ENCODE results near the gene DTL.

The DTL gene

DNA sequence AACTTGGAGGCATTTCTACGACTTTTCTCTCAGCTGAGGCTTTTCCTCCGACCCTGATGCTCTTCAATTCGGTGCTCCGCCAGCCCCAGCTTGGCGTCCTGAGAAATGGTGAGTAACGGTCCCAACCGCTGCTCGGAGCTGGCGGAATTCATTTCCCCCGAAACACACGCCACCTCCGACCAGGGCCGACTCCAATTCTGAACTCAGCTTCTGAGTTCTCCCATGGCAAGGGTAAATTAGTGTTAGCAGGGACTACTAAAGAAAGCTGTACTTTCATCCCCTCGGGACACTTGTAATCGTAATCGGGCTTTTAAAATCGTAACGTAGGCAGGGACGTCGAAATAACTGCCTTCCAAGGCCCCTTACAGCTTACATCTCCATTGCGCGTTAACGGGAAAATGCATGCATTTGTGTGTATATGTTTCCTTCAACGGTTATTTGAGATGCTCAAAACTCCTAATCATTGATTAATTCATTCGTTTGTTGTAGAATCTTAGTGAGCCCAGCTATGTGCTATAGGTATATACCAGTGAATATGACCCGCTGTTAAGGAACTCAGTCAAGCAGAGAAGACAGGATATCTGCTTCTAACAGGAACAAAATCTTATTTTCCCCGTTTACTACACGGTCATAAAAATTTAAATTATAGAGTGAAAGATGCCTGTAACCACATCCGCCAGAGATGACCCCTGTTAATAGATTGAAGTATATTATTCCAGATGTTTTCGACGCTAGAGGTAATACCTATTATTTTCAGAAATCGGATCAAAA lies 472 bp downstream of the DTL start:
- no peaks in the 10 kb centered on the region for H3K9me3 ChIP-seq (ENCODE audit: control insufficient read depth in 1 of 2, low read length in 2 of 2)
- no peak overlapping the region for H3K27ac ChIP-seq (ENCODE audit: low read depth, low read length)
- no peaks in the 10 kb centered on the region for H3K27me3 ChIP-seq (ENCODE audit: control insufficient read depth in 1 of 2, insufficient read depth in 2 of 2, low read length in 2 of 2)
- peaks cover 22 to 23% of the 10 kb centered on the region in 2 donors for H3K4me1 ChIP-seq (ENCODE audit: control insufficient read depth in 1 of 2, insufficient read depth in 2 of 2, low read length in 2 of 2)
- peak overlapping the region; percentile 70 to 73 for H3K9ac ChIP-seq (ENCODE audit: low read depth in 1 of 2, low read length in 2 of 2)
- H3K36me3 ChIP-seq (ENCODE audit: control insufficient read depth in 1 of 2, insufficient read depth in 2 of 2, low read length in 2 of 2) = no peaks in the 10 kb centered on the region
- H3K4me3 ChIP-seq (ENCODE audit: low read depth in 1 of 2, low read length in 2 of 2) = peak overlapping the region; percentile 74 to 92

DNA sequence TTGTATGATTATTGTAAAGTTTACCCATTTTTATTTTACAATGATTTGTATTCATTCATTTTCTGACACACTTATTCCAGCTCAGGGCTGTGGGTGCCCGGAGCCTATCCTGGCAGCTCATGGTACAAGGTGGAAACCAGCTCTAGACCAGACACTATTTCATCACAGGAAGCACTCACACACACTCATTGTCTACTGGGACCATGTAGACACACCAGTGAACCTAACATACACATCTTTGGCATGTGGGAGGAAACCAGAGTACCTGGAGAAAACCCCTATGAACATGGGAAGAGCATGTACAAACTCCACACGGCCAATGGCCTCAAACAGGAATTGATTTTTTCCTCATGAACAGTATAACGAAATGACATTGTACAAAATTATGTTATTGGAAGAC lies 2.4 kb downstream of the DTL start:
- Histone ChIP-seq H3K4me3 (ENCODE audit: low read depth in 1 of 2, low read length in 2 of 2) (no peak overlapping the region), H3K27ac (ENCODE audit: low read depth, low read length) (no peak overlapping the region), H3K36me3 (ENCODE audit: control insufficient read depth in 1 of 2, insufficient read depth in 2 of 2, low read length in 2 of 2) (no peaks in the 10 kb centered on the region), H3K27me3 (ENCODE audit: control insufficient read depth in 1 of 2, insufficient read depth in 2 of 2, low read length in 2 of 2) (no peaks in the 10 kb centered on the region), H3K9ac (ENCODE audit: low read depth in 1 of 2, low read length in 2 of 2) (no peak overlapping the region), H3K4me1 (ENCODE audit: control insufficient read depth in 1 of 2, insufficient read depth in 2 of 2, low read length in 2 of 2) (peaks cover 18% of the 10 kb centered on the region in 2 donors), H3K9me3 (ENCODE audit: control insufficient read depth in 1 of 2, low read length in 2 of 2) (no peaks in the 10 kb centered on the region)

DNA sequence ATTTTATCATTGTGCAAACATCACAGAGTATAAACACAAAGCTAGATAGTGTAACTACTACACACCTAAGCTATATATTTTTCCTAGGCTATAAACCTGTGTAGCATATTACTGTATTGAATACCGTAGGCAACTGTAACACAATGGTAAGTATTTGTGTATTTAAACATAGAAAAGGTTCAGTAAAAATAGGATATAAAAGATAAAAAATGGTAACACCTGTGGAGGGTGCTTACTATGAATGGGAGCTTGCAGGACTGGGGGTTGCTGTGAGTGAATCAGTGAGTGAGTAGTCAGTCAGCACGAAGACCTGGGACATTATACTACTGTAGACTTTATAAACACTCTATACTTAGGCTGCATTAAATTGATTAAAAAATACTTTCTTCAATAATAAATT lies 4.1 kb downstream of the DTL start:
- Histone ChIP-seq H3K36me3 (ENCODE audit: control insufficient read depth in 1 of 2, insufficient read depth in 2 of 2, low read length in 2 of 2) (peaks cover 0 to 3% of the 10 kb centered on the region in 2 donors), H3K27ac (ENCODE audit: low read depth, low read length) (no peak overlapping the region), H3K27me3 (ENCODE audit: control insufficient read depth in 1 of 2, insufficient read depth in 2 of 2, low read length in 2 of 2) (no peaks in the 10 kb centered on the region), H3K4me1 (ENCODE audit: control insufficient read depth in 1 of 2, insufficient read depth in 2 of 2, low read length in 2 of 2) (peaks cover 10 to 12% of the 10 kb centered on the region in 2 donors), H3K4me3 (ENCODE audit: low read depth in 1 of 2, low read length in 2 of 2) (no peak overlapping the region), H3K9ac (ENCODE audit: low read depth in 1 of 2, low read length in 2 of 2) (no peak overlapping the region), H3K9me3 (ENCODE audit: control insufficient read depth in 1 of 2, low read length in 2 of 2) (no peaks in the 10 kb centered on the region)

GRCh38 chr1:212040629-212041412 lies 5.3 kb downstream of the DTL start:
- Histone ChIP-seq H3K4me1 (ENCODE audit: control insufficient read depth in 1 of 2, insufficient read depth in 2 of 2, low read length in 2 of 2) (peaks cover 6 to 12% of the 10 kb centered on the region in 2 donors), H3K27ac (ENCODE audit: low read depth, low read length) (no peak overlapping the region), H3K4me3 (ENCODE audit: low read depth in 1 of 2, low read length in 2 of 2) (no peak overlapping the region), H3K27me3 (ENCODE audit: control insufficient read depth in 1 of 2, insufficient read depth in 2 of 2, low read length in 2 of 2) (no peaks in the 10 kb centered on the region), H3K9me3 (ENCODE audit: control insufficient read depth in 1 of 2, low read length in 2 of 2) (no peaks in the 10 kb centered on the region), H3K9ac (ENCODE audit: low read depth in 1 of 2, low read length in 2 of 2) (no peak overlapping the region), H3K36me3 (ENCODE audit: control insufficient read depth in 1 of 2, insufficient read depth in 2 of 2, low read length in 2 of 2) (peaks cover 2 to 9% of the 10 kb centered on the region in 2 donors)

GRCh38 chr1:212042436-212042835 lies 6.9 kb downstream of the DTL start:
- Histone ChIP-seq H3K4me1 (ENCODE audit: control insufficient read depth in 1 of 2, insufficient read depth in 2 of 2, low read length in 2 of 2) (no peaks in the 10 kb centered on the region), H3K9me3 (ENCODE audit: control insufficient read depth in 1 of 2, low read length in 2 of 2) (no peaks in the 10 kb centered on the region), H3K27ac (ENCODE audit: low read depth, low read length) (no peak overlapping the region), H3K4me3 (ENCODE audit: low read depth in 1 of 2, low read length in 2 of 2) (no peak overlapping the region), H3K27me3 (ENCODE audit: control insufficient read depth in 1 of 2, insufficient read depth in 2 of 2, low read length in 2 of 2) (no peaks in the 10 kb centered on the region), H3K36me3 (ENCODE audit: control insufficient read depth in 1 of 2, insufficient read depth in 2 of 2, low read length in 2 of 2) (peaks cover 2 to 9% of the 10 kb centered on the region in 2 donors), H3K9ac (ENCODE audit: low read depth in 1 of 2, low read length in 2 of 2) (no peak overlapping the region)

DNA sequence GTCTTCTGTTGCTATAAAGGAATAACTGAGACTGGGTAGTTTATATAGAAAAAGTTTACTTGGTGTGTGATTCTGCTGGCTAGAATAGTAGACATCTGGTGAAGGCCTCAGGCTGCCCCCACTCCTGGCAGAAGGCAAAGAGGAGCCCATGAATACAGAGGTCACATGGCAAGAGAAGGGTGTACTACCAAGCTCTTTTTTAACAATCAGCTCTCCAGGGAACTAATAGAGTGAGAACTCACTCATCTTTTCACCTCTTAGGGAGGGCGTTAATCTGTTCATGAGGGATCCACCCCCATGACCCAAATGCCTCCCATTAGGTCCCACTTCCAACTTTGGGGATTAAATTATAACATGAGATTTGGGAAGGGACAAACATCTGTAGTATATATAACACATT lies 9.3 kb downstream of the DTL start:
- Histone ChIP-seq H3K4me1 (ENCODE audit: control insufficient read depth in 1 of 2, insufficient read depth in 2 of 2, low read length in 2 of 2) (no peaks in the 10 kb centered on the region), H3K4me3 (ENCODE audit: low read depth in 1 of 2, low read length in 2 of 2) (no peak overlapping the region), H3K9ac (ENCODE audit: low read depth in 1 of 2, low read length in 2 of 2) (no peak overlapping the region), H3K27me3 (ENCODE audit: control insufficient read depth in 1 of 2, insufficient read depth in 2 of 2, low read length in 2 of 2) (no peaks in the 10 kb centered on the region), H3K27ac (ENCODE audit: low read depth, low read length) (no peak overlapping the region), H3K9me3 (ENCODE audit: control insufficient read depth in 1 of 2, low read length in 2 of 2) (no peaks in the 10 kb centered on the region), H3K36me3 (ENCODE audit: control insufficient read depth in 1 of 2, insufficient read depth in 2 of 2, low read length in 2 of 2) (peaks cover 2 to 9% of the 10 kb centered on the region in 2 donors)

DNA sequence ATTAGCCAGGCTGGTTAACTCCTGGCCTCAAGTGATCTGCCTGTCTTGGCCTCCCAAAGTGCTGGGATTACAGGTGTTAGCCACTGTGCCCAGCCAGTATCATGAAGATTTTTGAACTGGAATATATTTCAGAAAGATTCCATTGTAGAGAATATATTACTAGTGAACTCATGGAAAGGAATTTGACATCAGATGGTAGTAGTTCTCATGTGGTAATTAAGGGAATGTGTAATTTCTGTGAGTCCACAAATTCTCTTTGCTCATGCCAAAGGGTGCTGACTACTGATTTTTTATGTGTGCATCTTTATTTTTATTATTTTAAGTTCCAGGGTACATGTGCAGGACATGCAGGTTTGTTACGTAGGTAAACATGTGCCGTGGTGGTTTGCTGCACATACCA lies 10.4 kb downstream of the DTL start:
- no peaks in the 10 kb centered on the region for H3K9me3 ChIP-seq (ENCODE audit: control insufficient read depth in 1 of 2, low read length in 2 of 2)
- no peak overlapping the region for H3K9ac ChIP-seq (ENCODE audit: low read depth in 1 of 2, low read length in 2 of 2)
- H3K27me3 ChIP-seq (ENCODE audit: control insufficient read depth in 1 of 2, insufficient read depth in 2 of 2, low read length in 2 of 2) = no peaks in the 10 kb centered on the region
- no peak overlapping the region for H3K27ac ChIP-seq (ENCODE audit: low read depth, low read length)
- no peaks in the 10 kb centered on the region for H3K4me1 ChIP-seq (ENCODE audit: control insufficient read depth in 1 of 2, insufficient read depth in 2 of 2, low read length in 2 of 2)
- H3K4me3 ChIP-seq (ENCODE audit: low read depth in 1 of 2, low read length in 2 of 2) = no peak overlapping the region
- H3K36me3 ChIP-seq (ENCODE audit: control insufficient read depth in 1 of 2, insufficient read depth in 2 of 2, low read length in 2 of 2) = peaks cover 2 to 9% of the 10 kb centered on the region in 2 donors

- H3K36me3 ChIP-seq (ENCODE audit: control insufficient read depth in 1 of 2, insufficient read depth in 2 of 2, low read length in 2 of 2) = peaks cover 0 to 12% of the 10 kb centered on the region in 2 donors
- H3K4me3 ChIP-seq (ENCODE audit: low read depth in 1 of 2, low read length in 2 of 2) = no peak overlapping the region
- H3K27ac ChIP-seq (ENCODE audit: low read depth, low read length) = no peak overlapping the region
- H3K27me3 ChIP-seq (ENCODE audit: control insufficient read depth in 1 of 2, insufficient read depth in 2 of 2, low read length in 2 of 2) = no peaks in the 10 kb centered on the region
- no peak overlapping the region for H3K9ac ChIP-seq (ENCODE audit: low read depth in 1 of 2, low read length in 2 of 2)
- H3K9me3 ChIP-seq (ENCODE audit: control insufficient read depth in 1 of 2, low read length in 2 of 2) = peaks cover 0 to 13% of the 10 kb centered on the region in 2 donors
- H3K4me1 ChIP-seq (ENCODE audit: control insufficient read depth in 1 of 2, insufficient read depth in 2 of 2, low read length in 2 of 2) = peaks cover 0 to 4% of the 10 kb centered on the region in 2 donors
Observed at GRCh38 chr1:212053993-212054392, 18.4 kb downstream of the DTL start.

GRCh38 chr1:212055333-212055732 lies 19.8 kb downstream of the DTL start:
- Histone ChIP-seq H3K9ac (ENCODE audit: low read depth in 1 of 2, low read length in 2 of 2) (no peak overlapping the region), H3K27ac (ENCODE audit: low read depth, low read length) (no peak overlapping the region), H3K4me1 (ENCODE audit: control insufficient read depth in 1 of 2, insufficient read depth in 2 of 2, low read length in 2 of 2) (peaks cover 0 to 4% of the 10 kb centered on the region in 2 donors), H3K36me3 (ENCODE audit: control insufficient read depth in 1 of 2, insufficient read depth in 2 of 2, low read length in 2 of 2) (peaks cover 0 to 12% of the 10 kb centered on the region in 2 donors), H3K27me3 (ENCODE audit: control insufficient read depth in 1 of 2, insufficient read depth in 2 of 2, low read length in 2 of 2) (no peaks in the 10 kb centered on the region), H3K9me3 (ENCODE audit: control insufficient read depth in 1 of 2, low read length in 2 of 2) (peaks cover 0 to 13% of the 10 kb centered on the region in 2 donors), H3K4me3 (ENCODE audit: low read depth in 1 of 2, low read length in 2 of 2) (no peak overlapping the region)

Measured in duodenal mucosa (tissue), 2 donors.